ENCODE measurements around the gene GPX5.
A peak's percentile ranks its signal among the peaks of the same experiment; 100 is the strongest.
"Not testable (repeated sequence)": the region's sequence is repeated elsewhere in the genome, so short reads cannot be mapped to it uniquely, and the experiment has no call there.

Gene GPX5

GRCh38 chr6:28525496-28526039 is at the start of gene GPX5:
Gene GPX5 (plus strand): TSS chr6:28525881. CDS start chr6:28526014, 133 bp downstream.
- FAIRE-seq, result no peak

DNA sequence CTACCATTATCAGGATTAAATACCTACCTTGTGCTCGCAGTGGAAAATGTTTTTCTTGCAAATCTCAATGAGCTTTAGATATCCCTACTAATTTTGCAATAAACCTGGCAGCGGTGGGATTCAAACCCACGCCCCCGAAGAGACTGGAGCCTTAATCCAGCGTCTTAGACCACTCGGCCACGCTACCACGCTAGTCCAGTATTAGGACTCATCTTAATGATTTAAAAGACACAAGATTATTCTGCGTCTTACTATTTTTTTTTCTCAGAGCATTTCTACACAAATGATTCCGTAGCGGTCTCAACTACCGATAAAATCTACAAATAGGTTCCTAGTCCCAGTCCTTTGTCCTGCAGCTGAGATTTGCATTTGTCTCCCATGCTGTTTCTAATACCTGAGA is 47.2 kb upstream of the GPX5 start:
- no peak for FAIRE-seq

DNA sequence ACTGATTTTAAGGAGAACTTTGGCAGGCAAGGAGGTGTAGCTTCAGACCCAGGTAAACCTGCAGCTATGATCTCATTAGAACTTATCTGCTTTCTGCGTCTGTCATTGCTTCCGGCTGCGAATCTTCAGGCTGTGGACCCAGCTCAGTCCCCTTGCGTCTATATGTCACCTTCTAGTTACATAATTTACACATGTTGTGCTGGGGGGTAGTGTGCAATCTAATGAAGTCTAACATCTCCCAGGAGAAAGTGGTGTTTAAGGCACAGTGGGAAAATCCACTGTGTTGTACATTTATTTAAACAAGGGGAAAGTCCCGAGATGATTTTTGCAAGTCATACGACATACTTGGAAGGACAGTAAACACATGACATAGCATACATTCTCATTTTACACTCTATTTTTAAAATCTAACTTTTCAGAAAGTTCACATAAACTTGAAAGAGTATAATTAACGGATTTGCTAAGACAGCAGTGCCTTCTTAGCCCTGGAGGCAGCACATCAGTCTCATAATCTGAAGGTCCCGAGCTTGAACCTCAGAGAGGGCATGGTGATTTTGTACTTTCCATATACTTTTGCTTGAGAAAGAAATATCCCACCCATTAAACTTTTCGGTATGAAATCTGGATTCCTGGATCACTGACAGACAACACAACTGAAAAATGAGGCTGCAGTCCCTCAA is 45.3 kb upstream of the GPX5 start:
- no peak for FAIRE-seq

- FAIRE-seq, result no peak
Observed at GRCh38 chr6:28485482-28485881, 40.2 kb upstream of the GPX5 start.

DNA sequence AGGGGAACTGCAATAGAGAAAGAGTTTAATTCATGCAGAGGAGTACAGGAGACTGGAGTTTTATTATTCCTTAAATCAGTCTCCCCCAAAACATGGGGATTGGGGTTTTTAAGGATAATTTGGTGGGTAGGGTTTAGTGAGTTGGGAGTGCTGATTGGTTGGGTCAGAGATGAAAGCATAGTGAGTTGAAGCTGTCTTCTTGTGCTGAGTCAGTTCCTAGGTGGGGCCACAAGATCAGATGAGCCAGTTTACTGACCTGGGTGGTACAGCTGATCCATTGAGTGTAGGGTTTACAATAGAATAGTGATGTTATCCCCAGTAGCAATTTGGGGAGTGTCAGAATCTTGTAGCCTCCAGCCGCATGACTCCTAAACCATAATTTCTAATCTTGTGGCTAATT is 39.1 kb upstream of the GPX5 start:
- FAIRE-seq, result no peak

DNA sequence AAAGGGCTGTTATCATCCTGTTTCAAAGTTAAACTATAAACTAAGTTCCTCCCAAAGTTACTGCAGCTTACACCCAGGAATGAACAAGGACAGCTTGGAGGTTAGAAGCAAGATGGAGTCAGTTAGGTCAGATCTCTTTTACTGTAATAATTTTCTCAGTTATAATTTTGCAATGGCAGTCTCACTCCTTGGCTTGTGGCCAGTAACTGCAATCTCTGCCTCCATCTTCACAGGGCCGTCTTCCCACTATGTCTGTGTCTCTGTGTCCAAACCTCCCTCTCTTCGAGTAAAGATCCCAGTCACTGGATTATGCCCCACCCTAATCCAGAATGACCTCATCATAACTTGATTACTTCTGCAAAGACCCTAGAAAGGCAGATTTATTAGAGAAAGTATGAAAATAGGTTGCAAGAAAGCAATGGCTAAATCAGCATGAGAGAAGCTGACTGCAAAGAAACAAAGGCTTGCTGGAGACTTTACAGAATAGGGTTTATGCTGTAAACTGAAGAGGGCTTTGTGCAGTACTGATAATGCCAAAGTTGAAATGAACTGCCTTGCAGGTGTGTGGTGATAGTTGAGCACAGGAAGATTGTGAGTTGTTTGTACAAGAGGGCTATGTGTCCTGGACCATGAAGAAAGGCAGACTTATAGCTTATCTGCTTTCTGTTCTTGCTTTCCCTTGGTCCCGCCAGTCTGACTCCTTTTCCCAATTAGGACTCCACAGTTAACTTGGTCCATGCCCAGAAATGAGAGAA is 38.5 kb upstream of the GPX5 start:
- no peak for FAIRE-seq

DNA sequence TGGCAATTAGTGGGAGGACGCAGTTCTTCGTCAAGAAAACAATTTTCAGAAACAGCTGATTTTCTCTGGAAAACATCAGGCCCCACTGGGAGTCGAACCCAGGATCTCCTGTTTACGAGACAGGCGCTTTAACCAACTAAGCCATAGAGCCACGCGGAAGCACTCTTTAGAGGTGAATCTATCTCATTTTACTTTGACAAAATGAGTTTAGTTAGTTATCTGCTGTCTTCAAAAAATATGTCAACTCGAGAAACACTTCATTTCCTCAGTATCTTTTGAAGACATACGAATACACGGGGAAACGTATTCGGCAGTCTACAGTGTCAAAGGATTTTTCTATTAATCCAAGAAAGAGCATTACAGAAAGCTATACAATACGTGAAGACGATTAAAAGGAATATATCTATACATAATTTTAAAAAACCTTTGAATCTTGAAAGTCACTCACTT is 36.7 kb upstream of the GPX5 start:
- peak; percentile 28 for FAIRE-seq

DNA sequence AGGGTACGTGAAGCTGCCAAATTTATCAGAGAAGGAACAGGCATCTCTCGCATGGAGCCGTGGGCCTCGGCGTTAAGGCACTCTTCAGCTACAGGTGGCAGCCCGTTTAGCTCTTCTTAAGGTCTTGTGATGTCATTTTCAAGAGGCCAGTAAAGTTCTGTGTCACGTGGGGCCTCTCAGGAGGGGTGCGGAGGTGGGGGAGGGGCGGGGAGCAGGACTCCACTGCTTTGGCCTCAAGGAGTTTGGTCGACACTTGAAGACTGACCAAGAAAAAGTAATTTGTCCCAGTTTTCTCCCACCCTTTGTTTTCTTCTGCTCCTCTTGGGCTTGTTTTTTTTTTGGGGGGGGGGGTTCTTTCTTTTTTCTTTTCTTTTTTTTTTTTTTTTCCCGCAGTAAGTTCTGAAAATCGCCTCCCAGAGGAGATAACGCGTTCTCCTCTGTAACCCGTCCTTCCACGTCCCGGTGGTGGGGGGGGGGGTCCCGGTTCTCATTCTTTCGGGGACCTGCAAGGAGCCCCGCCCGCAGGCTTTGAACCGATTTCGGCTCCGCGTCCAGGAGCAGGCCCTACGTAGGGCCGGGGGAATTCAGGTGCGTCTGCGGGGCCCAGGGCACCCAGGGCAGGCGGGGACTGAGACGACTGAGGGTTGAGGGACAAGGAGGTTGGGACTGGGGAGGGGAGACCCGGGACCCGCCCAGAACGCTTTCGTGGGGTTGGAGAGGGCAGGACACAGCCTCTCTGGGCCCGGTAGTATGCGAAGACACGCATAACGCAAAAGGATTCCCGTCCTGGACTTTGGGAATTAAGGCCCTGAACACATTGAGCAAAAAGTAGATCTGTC is 36.1 kb upstream of the GPX5 start:
- no peak for FAIRE-seq

GRCh38 chr6:28490205-28490890 is 35.3 kb upstream of the GPX5 start:
- FAIRE-seq, result no peak

- no peak for FAIRE-seq
Observed at GRCh38 chr6:28491984-28492317, 33.7 kb upstream of the GPX5 start.

DNA sequence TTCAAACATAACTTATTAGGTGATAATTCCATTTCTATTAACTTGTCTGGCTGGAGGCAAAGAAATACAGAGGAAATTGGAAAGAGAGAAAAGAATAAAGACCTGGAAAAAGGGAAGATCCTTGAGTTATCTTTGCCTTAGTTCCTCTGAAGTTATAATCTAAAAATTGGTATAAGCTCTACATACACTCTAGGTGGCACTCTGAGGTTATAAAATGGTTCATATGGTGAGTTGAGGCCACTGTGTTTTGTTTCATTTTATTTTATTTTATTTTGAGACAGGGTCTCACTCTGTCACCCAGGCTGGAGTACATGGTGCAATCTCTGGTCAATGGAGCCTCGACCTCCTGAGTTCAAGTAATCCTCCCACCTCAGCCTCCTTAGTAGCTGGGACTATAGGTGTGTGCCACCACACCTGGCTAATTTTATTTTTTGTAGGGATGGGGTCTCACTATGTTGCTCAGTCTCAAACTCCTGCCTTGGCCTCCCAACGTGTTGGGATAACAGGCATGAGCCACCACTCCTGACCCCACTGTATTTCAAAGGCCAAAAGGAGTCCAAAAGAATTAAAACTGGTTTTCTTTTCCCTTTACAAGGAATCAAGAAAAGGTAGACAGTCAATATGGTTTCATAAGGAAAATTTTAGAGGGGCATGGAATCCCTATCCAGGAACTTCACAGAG is 29.4 kb upstream of the GPX5 start:
- FAIRE-seq, result peak; percentile 74

GRCh38 chr6:28497306-28497705 is 28.4 kb upstream of the GPX5 start:
- no peak for FAIRE-seq

- FAIRE-seq, result no peak
Observed at GRCh38 chr6:28497893-28498292, 27.8 kb upstream of the GPX5 start.

DNA sequence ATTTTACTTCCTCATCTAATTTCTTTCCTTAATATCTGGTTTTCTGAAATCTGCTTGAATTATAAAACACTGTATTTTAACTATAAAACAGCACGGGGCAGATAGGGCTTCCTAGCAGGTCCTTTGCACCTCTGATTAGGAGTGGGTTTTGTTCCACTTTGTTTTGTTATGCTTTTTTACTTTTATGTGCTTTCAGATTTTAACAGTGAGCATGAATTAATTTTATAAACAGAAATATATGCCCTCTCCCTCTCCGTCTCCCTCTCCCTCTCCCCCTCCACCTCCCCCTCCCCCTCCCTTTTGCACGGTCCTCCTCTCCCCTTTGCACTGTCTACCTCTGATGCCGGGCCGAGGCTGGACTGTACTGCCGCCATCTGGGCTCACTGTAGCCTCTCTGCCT is 24.4 kb upstream of the GPX5 start:
- FAIRE-seq, result no peak

DNA sequence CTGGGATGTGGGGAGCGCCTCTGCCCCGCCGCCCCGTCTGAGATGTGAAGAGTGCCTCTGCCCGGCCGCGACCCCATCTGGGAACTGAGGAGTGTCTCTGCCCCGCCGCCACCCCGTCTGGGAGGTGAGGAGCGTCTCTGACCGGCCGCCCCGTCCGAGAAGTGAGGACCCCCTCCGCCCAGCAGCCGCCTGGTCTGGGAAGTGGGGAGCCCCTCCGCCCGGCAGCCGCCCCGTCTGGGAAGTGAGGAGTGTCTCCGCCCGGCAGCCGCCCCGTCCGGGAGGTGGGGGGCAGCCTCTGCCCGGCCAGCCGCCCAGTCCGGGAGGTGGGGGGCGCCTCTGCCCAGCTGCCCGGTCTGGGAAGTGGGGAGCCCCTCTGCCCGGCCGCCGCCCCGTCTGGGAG is 23.5 kb upstream of the GPX5 start:
- not testable (repeated sequence) for FAIRE-seq

DNA sequence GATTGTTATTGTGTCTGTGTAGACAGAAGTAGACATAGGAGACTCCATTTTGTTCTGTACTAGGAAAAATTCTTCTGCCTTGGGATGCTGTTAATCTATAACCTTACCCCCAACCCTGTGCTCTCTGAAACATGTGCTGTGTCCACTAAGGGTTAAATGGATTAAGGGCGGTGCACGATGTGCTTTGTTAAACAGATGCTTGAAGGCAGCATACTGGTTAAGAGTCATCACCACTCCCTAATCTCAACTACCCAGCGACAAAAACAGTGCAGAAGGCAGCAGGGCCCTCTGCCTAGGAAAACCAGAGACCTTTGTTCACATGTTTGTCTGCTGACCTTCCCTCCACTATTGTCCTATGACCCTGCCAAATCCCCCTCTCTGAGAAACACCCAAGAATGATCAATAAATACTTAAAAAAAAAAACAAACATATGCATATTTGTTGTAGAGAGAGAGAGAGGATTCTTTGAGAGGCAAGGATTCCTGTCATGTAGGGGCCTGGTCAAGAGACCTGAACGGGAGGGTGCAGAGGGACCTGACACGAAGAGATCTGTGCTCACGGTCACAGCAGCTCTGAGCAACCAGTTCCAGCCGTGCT is 22.9 kb upstream of the GPX5 start:
- FAIRE-seq, result not testable (repeated sequence)

DNA sequence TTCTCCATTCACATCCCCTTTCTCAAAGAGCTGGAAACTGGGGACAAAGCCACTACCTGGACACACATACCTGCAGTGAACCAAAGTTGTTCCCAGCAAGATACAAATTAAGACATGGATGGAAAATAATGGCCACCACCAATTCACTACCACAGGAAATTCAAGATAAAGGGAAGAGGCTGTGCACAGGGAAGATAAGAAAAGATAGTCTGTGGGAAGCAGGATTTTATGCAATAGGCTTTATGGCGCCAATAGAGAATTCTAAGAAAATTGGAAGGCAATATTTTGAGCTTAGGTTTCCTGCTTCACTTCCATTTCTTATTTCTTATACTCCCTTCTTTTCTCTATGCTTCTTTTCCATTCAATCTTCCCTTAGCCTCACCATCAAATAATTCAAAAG is 19.9 kb upstream of the GPX5 start:
- no peak for FAIRE-seq

- no peak for FAIRE-seq
Observed at GRCh38 chr6:28506807-28507475, 18.7 kb upstream of the GPX5 start.

- FAIRE-seq, result no peak
Observed at GRCh38 chr6:28511628-28512300, 13.9 kb upstream of the GPX5 start.

- not testable (repeated sequence) for FAIRE-seq
Observed at GRCh38 chr6:28512387-28512786, 13.3 kb upstream of the GPX5 start.

DNA sequence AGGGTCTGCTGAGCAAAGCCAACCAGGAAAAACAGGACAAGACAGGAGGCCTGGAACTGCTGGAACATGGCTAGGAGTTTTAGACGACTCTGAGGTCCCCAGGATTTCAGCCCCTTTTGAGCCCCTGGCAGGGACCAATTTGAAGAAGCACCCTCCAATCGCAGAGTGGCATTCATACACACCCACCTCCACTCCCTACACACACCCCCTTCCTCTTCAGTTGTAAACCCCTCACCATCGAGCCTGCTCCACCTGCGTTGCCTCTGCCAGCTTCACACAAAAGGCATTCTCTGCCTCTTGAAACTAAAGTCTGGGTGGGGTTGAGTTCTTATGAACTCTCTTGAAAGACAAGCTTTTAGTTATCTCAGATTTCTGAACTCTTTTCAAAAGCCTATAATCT is 10.0 kb upstream of the GPX5 start, which contains the start of gene GPX6:
GPX6 (minus strand) TSS at position 118 of the 400 bp plus-strand sequence; CDS start at position 68, 50 bp downstream.
- FAIRE-seq, result no peak
